GM21390 (cell line): ENCODE data around the gene TECTB.

Source experiments
- ATAC-seq: cut with Tn5 transposase; IDR thresholded peaks from one replicate; pipeline ENCODE4 v1.9.1; 2021; ENCODE audit not compliant: unreplicated experiment

Gene TECTB

DNA sequence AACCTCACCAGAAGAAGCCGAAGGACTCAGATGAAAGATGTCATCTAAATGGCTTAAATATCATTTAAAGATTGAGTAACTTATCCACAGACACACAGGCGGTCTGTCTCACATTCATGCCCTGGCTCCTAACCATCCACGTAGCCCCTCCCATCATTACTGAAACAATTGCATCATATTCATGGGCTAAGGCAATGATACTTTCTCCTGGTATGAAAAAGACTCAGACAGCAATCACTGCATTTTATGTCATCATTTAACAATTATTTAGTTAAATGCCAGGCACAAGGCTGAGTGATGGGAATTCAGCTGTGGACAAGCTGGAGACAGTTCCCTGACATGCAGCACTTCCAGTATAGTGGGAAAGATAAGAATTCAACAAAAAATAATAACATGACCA, 11.2 kb upstream of the TECTB start:
- no peak for ATAC-seq

DNA sequence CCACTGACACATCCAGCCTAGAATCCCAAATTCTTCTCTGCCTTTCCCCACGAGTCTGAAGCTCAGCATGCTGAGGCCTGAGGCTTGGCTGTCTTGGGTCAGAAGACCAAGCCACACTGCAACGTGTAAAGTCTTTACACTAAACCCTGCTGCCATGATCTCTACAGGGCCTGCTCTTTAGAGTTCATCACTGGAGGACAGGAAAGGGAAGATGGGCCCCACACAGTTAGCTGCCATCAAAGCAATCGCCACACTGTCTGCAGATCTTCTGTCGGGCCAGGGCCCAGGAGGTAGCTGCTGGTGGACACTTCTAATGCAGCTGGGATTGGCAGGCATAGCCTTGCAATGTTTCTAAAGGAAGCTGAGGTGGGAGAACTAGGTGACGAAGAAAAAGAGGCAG, 8.4 kb upstream of the TECTB start:
- ATAC-seq: no peak

DNA sequence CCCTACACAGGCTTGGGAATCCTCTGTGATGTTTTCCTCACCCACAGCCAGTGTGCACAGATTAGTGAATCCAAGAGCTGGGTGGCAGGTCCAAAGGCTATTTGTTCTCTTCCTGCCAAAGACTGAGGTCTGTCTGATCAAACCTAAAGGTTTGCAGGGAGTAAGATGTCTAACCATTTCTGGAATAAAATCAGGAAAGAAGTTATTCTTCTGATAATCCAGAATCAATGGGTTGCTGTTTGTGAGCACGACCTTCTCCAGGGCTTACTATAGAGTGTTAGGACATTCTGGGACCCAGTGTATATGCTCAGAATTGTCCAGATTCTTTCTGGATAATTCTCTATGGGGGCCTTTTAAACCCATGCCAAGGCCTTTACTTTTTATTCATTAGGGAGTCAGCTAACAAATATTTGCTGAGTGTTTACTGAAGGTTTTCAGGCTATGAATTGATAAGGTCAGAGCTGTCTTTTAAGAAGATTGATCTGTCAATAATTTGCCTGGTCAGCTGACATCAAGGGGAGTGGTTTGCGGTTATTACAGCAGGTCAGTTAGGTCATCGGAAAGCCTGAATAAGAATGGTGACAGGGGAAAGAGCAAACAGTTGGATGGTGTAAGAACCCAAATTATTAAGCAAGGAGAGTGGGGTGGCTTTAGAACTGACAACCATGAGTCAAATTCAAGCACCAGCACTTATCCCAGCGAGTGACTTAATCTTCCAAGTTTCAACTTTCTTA, 7.5 kb upstream of the TECTB start:
- no peak for ATAC-seq

DNA sequence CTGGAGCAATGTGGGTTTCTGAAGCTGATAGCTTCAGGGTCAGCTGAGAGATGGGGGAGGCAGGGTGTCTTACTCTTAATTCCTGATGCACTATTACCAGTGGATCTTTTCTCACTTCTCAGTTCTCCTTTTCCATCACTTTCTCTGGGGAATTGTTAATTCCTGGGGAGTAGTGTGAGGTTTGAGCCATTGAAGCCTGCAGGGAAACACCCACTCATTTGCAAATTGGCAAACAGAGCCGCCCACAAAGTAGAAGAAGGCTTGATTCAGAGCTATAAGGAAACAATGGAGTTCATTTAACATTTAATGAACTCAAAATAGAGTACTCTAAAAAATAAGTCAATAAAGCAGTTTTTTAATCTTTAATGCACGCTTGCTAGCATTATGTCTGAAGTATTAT, 4.3 kb upstream of the TECTB start:
- ATAC-seq: no peak

DNA sequence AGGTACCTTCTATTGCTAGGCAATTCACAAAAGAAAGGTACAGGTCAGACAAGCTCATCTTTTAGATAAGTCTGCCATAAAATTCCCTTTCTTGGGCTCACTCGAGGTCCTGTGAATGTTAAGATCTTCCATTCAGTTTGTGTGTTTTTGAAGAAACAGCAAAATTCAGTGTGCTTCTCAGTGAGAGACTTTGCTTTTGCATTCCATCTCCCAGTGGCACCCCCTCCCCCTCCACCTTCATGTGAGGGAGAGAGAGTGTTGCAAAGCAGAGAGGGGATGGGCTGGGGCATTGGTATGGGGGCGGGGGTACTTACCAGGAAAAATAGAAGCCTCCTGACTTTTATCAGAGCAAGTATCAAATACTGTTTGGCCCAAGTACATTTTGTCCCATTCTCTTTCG, 3.8 kb upstream of the TECTB start:
- ATAC-seq: no peak

DNA sequence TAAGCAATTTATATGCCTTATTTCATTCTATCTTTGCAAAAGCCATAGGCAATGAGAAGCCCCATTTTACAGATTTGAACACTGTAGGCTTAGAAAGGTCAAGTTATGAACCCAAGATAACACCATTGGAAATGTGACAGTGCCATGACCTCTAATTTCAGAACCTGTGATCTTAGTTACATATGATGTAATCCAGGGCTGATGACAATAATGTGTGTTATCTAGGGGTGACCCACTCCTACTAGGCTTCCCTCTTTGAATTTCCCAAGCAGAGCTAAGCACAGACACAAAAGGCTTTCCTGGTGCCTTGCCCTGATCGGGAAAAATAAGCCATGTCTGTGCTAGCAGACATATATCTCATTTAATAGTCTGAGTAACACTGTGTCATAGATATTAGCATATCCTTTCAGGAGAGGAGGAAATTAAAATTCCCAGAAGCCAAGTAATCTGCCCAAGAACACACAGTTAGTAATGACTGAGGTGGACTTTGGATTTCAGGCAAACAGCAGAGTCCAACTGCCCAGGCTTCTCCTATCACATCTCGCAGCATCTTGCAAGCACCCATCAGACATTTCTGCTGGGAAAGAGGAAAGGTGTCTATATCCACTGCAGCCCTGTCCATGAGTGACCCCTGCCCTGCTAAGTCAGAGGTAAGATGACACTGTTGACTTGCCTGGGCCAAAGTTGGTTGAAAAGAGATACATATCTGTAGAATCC, 2.8 kb upstream of the TECTB start:
- ATAC-seq: no peak

DNA sequence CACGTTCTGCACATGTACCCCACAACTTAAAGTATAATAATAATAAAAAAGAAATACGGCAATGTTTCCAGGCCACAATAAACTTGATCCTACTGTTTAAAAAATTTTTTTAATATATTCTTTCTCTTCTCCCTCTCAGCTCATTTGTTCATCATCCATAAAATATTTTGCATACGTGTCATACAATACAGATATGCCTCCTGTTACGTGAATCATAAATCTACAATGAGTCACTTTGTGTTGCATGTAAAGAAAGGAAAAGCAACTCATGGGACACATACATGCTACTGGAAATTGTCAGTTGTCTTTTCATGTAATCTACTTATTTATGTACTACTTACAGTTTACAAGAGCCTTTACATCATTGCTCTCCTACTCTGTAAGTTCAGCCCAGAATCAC, 1.1 kb upstream of the TECTB start:
- no peak for ATAC-seq

DNA sequence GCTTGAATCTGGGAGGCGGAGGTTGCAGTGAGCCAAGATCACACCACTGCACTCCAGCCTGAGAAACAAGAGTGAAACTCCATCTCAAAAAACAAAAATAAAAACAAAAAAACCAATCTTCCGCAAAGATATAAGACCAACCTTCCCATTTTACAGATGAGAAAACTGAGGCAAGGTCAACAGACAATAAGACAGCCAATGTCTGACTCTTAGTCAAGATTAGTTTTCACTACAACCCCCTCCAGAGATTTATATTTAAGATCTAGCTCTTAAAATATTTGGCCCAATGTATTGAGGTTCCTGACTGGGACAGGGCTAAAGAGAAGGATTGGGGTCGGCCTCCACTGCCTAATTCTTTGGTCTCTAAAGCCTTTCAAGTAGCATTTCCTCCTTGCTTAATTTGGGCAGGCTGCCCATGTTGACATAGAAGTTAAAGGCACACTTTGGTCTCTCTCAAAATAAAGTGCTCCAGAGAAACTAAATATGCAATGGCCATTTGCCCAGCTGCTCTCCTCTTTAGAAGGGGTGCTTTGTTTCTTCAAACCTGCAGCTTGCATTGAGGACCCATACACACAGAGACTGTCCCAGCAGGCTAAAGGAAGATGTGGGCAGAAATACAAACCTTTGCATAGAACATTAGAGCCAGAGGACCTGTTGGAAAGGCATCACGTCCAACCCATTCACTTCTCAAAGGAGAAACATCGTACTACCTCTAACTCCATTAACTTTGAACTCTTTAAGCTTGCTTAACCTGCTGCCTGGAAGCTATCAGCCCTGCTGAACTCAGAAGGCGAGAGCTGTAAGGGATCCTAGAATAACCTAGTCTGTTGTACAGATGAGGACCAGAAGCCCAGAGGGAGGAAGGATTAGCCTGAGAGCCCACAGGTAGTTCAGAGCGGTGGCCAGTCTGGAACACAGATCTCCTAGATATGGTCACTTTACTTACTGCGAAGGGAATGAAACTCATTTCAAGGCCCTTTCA, 3.9 kb downstream of the TECTB start:
- ATAC-seq: no peak

DNA sequence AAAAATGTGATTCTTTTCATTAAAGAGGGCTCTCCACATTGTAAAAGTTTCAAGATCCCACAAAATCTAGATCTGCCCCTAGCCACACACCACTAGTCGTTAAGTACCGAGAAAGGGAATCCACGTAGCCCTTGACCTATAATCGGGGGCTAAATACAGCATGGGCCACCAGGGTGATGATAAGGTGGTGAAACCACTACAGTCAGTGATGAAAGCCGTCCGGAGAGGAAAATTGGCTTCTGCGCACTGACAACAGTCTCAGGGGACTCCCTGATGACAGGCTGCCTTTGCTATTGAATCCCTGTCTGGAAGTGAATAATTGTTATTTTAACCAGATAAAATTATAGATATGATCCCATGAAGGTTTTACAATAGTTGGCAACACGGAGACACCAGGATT, 4.6 kb downstream of the TECTB start:
- no peak for ATAC-seq

DNA sequence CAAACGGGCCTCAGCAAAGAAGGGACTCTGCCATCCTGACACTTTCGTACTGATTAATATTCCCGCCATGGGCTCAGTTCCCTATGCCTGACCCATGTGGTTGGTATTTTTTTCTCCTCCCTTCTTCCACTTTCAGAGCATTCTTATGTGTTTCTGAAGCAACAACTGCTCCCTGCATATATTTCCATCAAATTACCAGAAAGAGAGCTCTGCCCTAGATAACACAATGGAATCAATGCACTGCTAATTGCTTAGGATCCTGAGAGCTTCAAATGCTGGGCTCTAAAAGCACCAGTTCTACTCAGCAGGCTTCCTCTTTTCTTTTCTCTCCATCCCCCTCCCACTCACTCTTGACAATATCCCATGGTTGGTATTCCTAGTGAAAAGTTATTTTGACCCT, 5.3 kb downstream of the TECTB start:
- ATAC-seq: no peak

DNA sequence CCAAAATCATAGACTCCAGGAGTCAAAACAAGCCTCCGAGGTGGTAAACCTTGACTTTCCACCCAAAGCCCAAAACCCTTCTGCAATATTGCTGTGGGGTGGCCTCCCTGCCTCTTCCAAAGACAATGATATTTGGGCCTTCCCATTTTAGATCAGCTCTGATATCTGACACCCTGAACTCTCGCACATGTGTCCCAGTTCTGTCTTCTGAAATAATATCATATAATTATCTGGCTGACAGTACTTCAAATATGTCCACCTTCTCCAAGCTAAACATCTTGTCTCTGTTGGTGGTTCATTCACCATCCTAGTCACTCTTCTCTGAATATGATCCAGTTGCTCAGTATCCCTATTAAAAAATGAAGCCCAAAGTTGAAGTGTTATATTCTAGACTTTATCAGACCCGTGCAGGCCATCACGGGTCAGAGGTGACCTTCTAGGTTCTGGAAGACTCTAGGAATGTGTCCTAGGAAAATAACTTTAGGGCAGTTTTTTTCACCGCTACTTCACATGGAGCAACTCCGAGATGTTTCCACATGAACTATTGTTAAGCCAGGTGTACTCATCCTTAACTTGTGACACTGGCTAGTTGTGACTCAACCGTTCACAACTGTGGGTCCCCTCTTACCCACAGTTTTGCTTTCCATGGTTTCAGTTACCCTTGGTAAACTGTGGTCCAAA, 6.3 kb downstream of the TECTB start:
- ATAC-seq: no peak

DNA sequence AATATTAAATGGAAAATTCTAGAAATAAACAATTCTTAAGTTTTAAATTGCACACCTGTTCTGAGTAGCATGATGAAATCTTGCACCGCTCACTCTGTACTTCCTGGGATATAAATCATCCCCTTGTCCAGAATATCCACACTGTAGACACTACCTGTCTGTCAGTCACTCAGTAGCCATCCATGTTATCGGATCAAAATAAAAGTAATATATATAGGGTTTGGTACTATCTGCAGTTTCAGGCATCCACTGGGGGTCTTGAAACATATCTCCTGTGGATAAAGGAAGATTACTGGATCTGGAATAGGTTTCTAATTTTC, 6.8 kb downstream of the TECTB start:
- ATAC-seq: no peak

DNA sequence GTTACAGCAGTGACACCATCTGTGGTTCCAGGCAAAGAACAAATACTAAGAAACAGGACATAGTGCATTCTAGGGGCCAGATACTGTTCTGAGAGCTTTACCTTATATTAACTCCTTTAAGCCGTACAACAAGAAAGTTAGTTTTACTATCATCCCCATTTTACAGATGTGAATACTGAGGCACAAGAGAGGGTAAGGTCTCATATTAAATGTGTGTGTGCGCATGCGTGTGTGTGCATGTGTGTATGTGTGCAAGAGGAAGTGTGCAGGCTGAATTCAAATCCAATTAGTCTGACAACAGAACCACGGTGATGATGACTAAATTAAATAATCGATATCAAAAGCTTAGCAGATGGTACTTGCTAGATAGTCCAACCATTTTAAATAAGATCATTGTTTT, 11.0 kb downstream of the TECTB start:
- no peak for ATAC-seq

DNA sequence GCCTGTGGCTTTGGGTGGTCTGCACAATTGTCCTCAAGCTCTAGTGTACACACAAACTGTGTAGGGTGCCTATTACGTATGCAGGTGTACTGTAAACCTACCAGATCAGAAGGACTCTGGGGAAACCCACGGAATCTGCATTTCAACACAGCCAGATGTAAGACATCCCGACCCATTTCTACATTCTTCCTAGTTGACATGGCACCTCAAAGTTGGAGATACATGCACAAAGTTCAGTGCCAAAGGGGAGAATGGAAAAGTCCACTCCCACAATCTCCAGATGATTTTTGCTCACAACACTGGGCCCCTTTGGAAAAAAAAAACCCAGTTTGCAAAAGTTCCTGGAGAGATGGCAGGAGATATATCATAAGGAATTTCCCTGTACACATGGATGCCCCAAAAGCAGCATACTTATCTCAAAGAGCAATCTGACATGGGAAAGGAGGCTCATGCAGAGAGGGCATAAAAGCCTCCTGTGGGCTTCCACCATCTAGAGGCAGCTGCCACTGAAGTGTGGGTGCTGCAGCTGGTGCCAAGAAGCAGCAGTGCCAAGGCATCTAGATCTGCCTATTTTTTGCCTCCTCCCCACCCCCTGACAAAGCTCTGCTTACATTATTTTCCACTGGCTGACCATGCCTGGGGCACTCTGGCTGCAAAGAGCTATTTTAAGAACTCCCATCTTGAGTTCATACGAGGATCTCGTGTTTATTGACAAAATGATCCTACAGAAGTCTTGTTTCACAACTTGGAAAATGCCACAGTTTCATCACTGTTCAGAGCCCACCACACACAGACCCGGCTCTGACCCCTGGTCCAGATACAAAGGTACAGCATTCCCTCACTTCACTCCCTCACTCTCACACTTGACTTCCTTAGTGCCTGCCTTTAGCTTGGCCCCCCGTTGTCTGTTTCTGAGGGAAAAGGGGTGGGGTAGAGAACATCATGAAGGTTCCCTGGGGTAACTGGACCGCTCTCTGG, 12.9 kb downstream of the TECTB start:
- ATAC-seq: no peak

DNA sequence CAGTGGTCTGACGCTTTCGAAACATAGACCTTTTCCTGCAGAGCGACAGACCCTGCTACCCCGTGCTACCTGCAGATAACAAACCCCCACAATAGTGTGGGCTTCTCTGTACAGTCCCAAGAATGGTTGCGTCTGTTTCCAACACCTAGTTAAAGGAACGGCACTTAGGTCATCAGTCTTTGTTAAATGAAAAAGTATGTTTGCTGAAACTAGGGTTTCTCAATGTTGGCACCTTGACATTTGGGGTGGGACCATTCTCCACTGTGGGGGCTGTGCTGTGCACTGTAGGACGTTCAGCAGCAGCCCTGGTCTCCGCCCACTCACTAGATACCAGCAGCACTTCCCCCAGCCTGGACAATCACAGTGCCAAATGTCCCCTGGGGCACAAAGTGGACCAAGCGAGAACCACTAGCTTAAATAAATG, 13.7 kb downstream of the TECTB start:
- ATAC-seq: no peak

DNA sequence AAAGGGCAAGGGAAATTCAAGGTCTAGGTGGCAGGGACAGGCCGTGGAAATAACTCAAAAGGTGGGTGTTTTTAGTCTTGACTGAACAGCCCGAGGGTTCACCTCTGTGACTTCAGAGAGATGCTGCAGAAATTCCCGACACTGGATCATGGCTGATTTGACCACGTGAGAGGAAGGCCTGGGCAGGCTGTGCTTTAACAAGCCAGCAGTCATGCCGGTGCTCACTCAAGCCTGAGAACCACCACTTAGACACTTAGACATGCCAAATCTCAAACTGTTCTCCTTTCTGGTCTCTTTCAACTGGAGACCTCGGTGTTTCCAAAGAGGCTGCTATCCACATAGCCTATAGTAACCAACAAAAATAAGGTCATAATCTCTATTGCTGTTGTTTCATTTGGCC, 15.4 kb downstream of the TECTB start:
- ATAC-seq: no peak

DNA sequence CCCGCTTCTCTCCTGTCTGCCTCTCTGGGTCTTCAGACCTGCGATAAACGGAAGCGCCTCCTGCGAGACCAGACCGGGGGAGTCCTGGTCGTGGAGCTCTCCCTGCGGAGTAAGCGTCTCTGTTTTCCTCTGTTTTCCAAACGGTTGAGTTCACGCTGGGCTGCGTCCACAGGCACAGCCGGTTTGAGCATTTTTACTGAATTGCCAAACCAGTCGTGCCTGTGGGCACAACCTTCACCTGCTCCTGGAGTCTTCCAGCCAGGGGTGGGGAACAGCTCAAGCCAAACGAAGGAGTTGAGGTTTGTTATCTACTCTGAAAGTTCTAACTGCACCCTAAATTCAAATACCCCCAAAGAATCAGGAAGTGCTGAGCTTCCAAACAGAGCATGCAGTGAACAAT, 16.3 kb downstream of the TECTB start:
- no peak for ATAC-seq

DNA sequence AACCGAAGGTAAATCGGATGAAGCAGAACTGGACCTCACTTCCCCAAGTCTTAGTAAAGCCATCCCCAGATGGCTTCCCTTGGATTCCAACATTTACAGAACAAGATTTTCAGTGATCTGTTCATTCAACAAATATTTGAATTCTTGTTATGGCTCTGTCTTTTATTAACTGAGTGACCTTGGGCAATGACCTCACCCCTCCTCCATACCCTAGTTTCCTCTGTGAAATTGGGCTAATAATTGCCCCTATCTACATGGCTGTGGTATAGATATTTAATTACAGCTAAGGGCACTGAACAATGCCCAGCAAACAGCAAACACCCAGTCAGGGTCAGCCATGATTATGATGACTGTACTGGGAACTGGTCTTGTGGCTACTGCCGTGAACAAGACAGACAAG, 19.1 kb downstream of the TECTB start:
- no peak for ATAC-seq

DNA sequence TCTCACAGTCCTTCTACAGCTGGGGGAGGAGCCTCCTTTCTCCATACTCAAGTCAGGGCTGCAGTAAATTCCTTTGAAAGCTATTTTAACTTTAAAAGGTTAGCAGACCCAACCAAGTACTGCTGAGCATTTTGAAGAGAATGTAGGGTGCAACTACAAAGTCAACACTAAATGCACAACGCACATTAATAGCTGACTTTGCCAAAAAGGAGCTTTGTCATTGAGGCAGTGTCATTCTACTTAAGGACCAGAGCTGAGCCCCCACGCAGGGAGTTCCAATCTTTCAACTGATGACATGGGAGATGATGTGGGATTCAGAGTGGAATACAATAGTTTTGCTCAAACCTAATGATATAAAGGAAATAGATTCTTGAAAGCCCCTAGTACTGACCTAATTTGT, 20.3 kb downstream of the TECTB start:
- ATAC-seq: no peak

DNA sequence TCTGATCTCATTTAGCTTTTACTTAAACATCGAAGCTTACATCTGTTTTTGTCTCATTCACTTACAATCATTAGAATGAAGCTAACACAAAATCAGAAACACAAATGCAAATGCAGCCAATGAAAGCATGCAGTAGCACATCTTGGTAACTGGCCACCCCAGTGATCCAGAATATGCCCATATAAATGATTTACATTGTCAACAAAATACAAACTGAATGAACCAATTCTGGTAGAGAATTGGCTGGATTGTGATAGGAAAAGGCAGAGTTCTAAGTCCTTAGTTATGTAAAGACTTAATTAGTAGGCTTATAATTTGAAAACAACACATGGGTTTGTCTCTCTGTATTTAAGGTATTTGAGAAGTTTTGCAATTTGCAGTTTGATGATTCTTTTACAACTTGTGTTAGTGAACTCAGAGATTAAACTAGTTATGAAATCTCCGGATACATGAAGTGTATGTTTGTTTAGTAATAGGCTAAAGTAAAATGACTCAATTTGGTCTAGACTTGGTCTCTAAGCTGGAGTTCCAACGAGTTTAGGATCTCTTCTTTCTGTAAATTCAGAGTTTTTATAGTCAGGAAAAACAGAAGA, 21.2 kb downstream of the TECTB start:
- ATAC-seq: no peak
